GM21423 (cell line): ENCODE results near the gene TMEM117.
"Not testable (repeated sequence)": the region's sequence is repeated elsewhere in the genome, so short reads cannot be mapped to it uniquely, and the experiment has no call there.

ENCODE experiments used
- ATAC-seq: cut with Tn5 transposase; IDR thresholded peaks from one replicate; pipeline ENCODE4 v1.9.1; 2021; ENCODE audit warnings: mild to moderate bottlenecking, moderate library complexity; ENCODE audit not compliant: unreplicated experiment

TMEM117 gene

DNA sequence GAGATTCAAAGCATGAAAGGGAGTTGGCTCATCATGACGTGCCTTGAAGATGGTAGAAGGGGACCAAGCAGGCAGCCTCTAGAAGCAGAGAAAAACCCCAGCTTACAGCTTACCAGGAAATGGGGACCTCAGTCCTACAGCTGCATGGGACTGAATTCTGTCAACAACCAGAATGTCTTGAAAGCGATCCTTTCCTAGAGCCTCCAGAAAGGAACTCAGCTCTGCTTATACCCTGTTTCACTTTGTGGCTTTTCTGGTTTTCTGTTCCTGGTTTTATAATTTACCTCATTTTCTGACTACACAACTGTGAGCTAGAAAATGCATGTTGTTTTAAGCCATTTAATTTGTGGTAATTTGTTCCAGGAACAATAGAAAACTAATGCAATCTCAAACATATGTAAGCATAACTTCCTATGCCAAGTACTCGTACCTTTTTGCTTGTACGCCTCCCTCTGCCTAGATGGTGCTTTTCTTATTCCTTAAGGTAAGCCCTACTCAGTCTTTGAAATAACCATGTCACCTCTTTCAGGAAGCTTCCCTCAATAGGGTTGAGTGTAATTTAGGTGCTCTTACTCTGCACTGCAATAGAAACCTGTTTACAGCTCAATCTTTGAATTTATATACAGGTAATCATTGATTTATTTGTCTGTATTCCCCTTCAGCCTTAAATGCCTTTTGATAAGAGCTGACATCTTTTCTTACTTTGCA, 348.8 kb downstream of the TMEM117 start:
- peak; percentile 59 for ATAC-seq

DNA sequence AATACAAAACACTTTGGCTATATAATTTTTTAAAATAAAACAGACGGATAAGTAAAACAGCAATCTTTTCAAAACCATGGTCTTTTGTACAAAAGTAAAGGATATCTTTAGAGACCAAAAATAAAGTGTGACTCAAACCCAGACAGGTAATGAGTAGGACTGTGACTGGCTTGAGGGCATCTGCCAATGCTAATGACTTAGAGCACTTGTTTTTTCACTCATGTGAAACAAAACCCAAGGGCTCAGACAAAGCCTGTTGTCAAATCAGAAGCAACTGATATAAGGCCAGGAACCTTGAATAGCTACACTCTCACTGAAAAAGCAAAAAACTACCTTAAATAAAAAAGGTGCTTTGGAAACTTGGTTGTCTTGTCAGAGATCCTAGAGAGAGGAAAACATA, 357.4 kb downstream of the TMEM117 start:
- ATAC-seq: peak; percentile 94

DNA sequence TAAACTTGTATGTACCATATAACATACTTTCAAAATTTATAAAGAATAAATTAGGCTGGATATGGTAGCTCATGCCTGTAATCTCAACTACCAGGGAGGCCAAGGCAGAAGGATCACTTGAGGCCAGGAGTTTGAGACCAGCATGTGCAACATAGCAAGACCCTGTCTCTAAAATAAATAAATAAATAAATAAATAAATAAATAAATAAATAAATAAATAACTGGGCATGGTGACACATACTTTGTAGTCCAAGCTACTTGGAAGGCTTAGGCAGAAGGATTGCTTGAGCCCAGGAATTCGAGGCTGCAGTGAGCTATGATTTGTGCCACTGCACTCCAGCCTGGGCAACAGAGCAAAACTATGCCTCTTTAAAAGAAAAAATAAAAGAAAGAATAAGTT, 359.8 kb downstream of the TMEM117 start:
- not testable (repeated sequence) for ATAC-seq

GRCh38 chr12:44206045-44206444, 370.2 kb downstream of the TMEM117 start:
- no peak for ATAC-seq

- no peak for ATAC-seq
Observed at GRCh38 chr12:44217146-44217883, 381.4 kb downstream of the TMEM117 start.

- ATAC-seq: no peak
Observed at GRCh38 chr12:44223736-44224135, 387.9 kb downstream of the TMEM117 start.

GRCh38 chr12:44224399-44225148, 388.7 kb downstream of the TMEM117 start:
- ATAC-seq: no peak

- no peak for ATAC-seq
Observed at GRCh38 chr12:44225149-44225510, 389.2 kb downstream of the TMEM117 start.

- ATAC-seq: no peak
Observed at GRCh38 chr12:44227616-44228015, 391.7 kb downstream of the TMEM117 start.

DNA sequence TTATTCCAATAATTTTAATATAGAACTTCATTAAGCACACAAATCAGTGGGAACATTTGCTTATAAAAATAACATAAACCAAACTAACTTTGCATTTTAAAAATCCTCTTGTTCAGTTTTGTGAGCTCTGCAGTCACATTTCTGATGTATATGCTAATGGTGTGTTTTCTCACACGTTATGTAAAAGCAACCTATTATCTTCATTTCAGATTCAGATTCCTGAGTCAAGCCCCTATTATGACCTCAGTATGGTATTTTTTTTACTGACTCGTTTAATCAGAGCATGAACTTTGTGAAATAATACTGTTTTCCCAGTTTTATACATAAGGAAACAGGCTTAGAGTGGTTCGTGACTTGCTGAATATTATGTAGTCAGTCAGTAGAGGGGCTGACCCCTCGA, 394.0 kb downstream of the TMEM117 start:
- no peak for ATAC-seq

GRCh38 chr12:44235674-44236073, 399.8 kb downstream of the TMEM117 start:
- no peak for ATAC-seq

- ATAC-seq: no peak
Observed at GRCh38 chr12:44240186-44240585, 404.3 kb downstream of the TMEM117 start.

- ATAC-seq: no peak
Observed at GRCh38 chr12:44245932-44246331, 410.1 kb downstream of the TMEM117 start.

DNA sequence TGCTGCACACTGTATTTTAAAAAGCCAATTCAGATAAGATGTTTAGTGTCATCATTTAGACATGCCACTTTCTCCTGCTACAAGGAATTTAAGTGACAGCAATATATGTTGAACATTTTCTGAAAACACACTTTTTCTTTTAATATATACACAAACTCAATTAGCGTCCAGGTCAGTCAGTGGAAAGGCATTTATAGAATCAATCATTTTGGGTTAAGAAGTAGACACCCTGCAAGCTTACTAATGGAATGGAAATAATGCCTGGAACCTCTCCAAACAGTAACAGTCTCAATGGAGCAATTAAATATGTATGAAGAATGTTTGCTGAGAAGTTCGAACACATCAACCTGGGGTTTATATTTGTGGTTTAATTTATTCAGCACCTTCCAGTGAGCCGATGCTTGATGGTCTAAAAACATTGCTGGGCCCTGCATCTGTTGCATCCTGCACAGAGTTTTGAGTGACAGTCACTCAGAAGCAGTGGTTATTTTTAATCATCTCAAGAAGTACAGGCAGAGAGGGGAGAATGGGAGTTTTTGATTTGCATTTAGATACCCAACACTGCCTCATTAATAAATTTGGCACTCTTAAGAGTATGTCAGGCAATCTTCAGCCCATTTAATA, 410.7 kb downstream of the TMEM117 start:
- no peak for ATAC-seq

DNA sequence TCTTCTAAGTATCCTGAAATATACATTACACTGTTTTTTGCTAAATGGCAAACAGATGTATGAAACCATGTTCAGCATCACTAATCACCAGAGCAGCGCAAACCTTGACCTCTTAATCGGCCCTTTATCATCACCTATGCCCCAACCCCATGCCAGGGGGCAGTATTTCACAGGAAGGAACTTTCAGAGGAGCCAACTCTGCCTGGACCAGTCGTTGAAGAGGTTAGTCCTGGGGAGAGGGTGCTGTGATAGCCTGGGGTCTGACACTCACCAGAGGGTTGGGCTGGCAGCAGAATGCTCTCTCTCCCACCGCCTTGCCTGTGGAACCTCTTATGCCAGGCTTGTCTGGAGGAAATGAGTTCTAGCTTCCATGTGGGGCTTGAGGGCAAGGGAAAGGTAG, 411.7 kb downstream of the TMEM117 start:
- no peak for ATAC-seq

- ATAC-seq: no peak
Observed at GRCh38 chr12:44248436-44248835, 412.6 kb downstream of the TMEM117 start.

DNA sequence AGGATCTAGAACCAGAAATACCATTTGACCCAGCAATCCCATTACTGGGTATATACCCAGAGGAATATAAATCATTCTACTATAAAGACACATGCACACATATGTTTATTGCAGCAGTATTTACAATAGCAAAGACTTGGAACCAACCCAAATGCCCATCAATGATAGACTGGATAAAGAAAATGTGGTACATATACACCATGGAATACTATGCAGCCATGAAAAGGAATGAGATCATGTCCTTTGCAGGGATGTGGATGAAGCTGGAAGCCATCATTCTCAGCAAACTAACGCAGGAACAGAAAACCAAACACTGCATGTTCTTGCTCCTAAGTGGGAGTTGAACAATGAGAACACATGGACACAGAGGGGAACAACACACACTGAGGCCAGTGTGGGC, 414.6 kb downstream of the TMEM117 start:
- ATAC-seq: not testable (repeated sequence)

GRCh38 chr12:44253338-44253856, 417.5 kb downstream of the TMEM117 start:
- ATAC-seq: no peak

- ATAC-seq: no peak
Observed at GRCh38 chr12:44258246-44258645, 422.4 kb downstream of the TMEM117 start.

- no peak for ATAC-seq
Observed at GRCh38 chr12:44259890-44260289, 424.0 kb downstream of the TMEM117 start.

GRCh38 chr12:44260581-44260980, 424.7 kb downstream of the TMEM117 start:
- ATAC-seq: no peak
